Measurements from ENCODE around the gene CSNK1A1. TPM values are rescaled to one million over a fixed set of nuclear protein-coding genes. Genes with fewer than 3 reads are reported as not detected.
A peak's percentile ranks its signal among the peaks of the same experiment; 100 is the strongest.

Gene CSNK1A1
- polyA plus RNA-seq, 4 donors, result 161 to 206 (median 183) TPM

GRCh38 chr5:149575131-149575530, 23.9 kb upstream of the CSNK1A1 start:
- DNase-seq (ENCODE audit: low read depth in 4 of 4, low spot score in 3 of 4), result no peak

- no peak for DNase-seq (ENCODE audit: low read depth in 4 of 4, low spot score in 3 of 4)
Measured at GRCh38 chr5:149572576-149573231, 21.5 kb upstream of the CSNK1A1 start.

DNA sequence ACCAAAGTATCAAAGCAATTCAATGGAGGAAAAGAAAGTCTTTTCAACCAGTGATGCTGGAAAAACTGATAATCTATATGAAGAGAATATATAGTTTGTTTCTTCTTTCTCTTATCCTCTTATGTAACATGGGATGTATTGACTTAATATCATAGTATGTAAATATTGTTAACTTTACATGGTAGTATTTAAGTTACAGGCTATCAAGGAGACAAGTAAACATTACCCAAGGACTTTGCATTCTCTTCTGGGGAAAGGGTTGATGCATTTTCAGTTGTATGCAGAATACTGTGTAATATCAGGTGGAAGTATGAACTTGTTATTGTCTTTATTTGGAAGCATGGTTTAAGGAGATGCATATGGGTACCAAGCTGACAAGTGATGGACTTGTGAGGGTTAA, 20.9 kb upstream of the CSNK1A1 start:
- DNase-seq (ENCODE audit: low read depth in 4 of 4, low spot score in 3 of 4), result no peak

DNA sequence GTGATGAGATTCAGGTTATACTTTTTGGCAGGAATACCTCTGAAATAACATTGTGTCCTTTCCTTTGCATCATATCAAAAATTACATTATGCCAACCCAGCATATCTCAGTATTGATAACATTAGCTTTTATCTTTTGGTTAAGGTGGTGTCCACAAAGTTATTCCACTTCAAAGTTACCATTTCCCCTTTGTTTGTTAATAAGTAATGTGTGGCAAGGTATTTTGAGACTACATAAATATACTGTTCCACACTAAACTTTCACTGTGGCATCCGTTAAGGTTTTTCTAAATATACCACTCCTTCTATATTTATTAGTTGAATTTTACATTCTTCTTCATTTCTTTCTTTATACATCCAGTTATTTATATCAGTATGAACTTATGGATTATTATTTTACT, 16.0 kb upstream of the CSNK1A1 start:
- no peak for DNase-seq (ENCODE audit: low read depth in 4 of 4, low spot score in 3 of 4)

DNA sequence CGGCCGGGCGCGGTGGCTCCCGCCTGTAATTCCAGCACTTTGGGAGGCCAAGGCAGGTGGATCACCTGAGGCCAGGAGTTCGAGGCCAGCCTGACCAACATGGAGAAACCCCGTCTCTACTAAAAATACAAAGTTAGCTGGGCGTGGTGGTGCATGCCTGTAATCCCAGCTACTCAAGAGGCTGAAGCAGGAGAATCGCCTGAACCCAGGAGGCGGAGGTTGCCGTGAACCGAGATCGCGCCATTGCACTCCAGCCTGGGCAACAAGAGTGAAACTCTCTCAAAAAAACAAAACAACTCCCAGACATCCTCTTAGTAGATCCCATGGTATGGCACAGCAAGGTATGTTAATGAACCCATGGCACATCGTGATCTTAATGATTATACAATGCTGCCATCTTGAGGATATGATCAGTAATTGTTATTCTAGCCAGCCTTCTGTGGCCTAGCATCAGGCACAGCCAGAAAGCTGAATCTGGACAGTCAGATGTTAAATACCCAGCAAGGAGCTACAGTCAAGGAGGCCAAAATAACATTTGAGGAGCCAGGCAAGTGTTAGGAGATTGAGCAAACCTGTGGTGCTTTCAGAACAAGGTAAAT, 13.4 kb upstream of the CSNK1A1 start:
- DNase-seq (ENCODE audit: low read depth in 4 of 4, low spot score in 3 of 4), result peak in 1 of 4 donors; percentile 51

DNA sequence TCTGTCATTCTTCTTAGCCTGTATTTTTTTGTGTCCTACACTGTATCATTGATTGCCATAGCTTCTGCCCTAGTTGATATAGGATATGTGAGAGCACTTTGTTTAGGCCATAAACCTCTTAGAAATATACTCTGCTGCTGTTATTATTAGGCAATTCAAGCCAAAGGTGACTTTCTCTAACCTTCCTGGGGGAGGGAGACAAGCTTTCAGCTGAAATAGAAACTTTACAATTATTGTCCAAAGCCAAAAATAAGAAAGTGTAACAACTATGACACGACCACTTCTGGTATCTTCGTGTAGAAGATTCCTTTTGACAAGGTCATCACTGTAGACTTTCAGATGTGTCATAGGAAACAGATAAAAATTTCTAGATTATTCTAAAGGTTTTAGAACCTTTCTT, 12.2 kb upstream of the CSNK1A1 start:
- DNase-seq (ENCODE audit: low read depth in 4 of 4, low spot score in 3 of 4), result no peak

GRCh38 chr5:149561848-149562247, 10.6 kb upstream of the CSNK1A1 start:
- no peak for DNase-seq (ENCODE audit: low read depth in 4 of 4, low spot score in 3 of 4)

- DNase-seq (ENCODE audit: low read depth in 4 of 4, low spot score in 3 of 4), result no peak
Measured at GRCh38 chr5:149559706-149560105, 8.5 kb upstream of the CSNK1A1 start.

- DNase-seq (ENCODE audit: low read depth in 4 of 4, low spot score in 3 of 4), result no peak
Measured at GRCh38 chr5:149552553-149553160, 1.4 kb upstream of the CSNK1A1 start.

- DNase-seq (ENCODE audit: low read depth in 4 of 4, low spot score in 3 of 4), result no peak
Measured at GRCh38 chr5:149552038-149552494, 827 bp upstream of the CSNK1A1 start.

DNA sequence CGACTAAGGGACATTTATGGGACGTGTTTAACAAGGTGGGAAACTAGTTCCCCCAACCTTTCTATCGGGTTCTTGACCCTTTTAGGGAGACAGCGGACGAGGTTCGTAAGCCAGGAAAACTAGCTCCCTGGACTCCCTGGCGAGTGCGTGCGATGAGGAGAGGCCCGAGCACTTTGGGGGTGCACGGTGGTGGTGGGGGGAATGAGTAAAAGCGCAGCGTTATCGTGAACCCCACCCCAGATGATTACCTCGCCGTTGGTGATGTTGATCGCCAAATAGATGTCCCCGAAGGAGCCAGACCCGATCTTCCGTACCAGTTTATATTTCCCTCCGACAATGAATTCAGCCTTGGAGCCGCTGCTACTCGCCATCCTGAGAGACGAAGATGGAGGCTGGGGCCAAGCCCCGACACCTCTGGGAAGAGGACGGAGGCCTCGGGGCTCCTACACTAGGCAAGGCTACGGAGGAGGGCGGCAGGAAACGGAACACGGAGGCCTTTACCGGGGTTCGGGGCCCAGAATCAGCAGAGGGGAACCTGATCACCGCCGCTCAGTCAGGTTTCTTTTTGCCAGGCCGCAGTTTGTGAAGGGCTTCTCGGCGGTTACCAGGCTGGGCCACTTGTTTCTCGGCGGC, 529 bp downstream of the CSNK1A1 start:
- no peak for DNase-seq (ENCODE audit: low read depth in 4 of 4, low spot score in 3 of 4)

DNA sequence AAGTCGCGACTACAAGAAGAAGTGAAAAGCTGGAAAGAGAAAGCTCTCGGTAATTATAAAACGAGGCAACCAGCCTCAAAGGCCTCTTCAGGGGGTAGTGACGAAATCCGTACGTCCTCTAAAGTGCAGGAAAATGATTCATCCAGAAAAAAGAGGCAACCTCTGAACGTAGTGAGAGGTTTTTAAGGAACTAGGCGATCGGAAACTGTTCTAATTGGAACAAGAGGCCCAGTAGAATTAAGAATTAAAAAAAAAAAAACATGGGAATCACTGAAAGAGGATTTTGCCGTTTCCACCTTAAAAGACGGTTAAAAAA, 1.0 kb downstream of the CSNK1A1 start:
- no peak for DNase-seq (ENCODE audit: low read depth in 4 of 4, low spot score in 3 of 4)

DNA sequence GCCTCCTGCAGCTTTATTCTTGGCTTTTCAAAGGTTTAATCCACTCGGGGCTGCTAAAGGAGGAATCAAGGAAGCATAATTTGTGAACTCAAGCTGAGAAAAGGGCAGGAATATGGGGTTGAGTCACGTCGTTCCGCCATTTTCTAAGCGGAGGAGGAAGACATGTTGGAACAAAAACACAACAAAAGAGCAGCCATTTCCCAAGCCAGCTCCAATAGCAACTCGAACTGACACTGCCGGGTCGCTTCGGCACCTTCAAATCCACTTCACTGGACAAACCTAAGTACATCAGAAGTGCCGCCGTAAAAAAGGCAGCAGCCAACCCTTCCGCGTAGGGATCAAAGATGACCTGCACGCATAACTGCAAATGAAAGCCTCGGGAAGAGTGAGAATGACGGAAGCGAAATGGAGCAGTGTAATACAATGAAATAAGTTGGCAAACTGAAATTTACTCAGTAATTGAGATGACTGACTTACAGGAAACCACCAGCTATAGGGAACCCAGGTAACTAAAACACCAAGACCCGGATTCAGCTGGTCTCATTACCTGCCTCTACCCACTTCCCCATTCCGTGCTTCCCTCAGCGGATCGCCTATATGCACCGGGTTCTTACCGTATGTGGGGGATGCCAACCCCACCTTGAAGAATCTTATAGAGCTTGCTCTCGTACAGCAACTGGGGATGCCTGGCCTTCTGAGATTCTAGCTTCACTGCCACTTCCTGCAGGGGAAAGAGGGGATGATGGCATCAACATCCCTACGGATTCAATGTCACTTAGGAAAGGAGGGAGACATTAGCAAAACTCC, 1.6 kb downstream of the CSNK1A1 start:
- no peak for DNase-seq (ENCODE audit: low read depth in 4 of 4, low spot score in 3 of 4)

DNA sequence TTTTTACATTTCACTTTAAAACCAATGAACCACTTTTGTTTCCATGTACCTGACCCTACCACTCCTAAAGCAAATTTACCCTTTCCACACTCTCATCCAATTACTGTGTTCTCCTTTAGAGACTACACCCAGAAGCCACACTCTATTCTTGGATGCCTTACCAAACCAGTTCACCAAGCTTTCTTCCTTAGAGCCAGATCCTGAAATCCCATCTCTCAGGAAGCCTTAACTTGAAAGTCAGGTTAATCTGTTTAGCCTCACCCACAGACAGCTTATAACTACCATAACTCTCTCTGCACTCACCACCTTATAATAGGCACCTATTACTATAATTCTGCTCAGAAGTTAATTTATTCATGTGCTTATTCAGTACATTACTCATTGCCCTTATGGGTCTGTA, 4.3 kb downstream of the CSNK1A1 start:
- DNase-seq (ENCODE audit: low read depth in 4 of 4, low spot score in 3 of 4), result no peak

DNA sequence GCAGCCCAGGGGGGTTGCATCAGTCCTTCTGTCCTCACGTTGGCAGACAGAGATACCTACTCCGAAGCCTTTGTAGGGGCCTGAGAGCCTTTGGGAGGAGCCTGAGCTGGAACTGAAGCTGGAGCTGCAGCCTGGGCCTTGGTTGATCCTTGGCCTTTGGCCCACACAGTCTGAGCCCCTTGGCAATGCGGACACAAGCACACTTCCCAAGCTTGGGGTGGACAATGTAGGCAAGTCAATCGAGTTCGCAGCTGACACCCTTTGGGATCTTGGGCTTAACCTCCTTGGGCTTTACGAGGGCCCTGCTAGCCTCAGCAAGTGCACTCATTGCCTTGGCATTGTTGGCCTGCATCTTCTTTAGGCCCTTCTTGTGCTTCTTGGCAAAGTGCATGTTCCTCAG, 5.9 kb downstream of the CSNK1A1 start:
- DNase-seq (ENCODE audit: low read depth in 4 of 4, low spot score in 3 of 4), result no peak

GRCh38 chr5:149544028-149544420, 7.2 kb downstream of the CSNK1A1 start:
- DNase-seq (ENCODE audit: low read depth in 4 of 4, low spot score in 3 of 4), result no peak

GRCh38 chr5:149543361-149544027, 7.7 kb downstream of the CSNK1A1 start:
- DNase-seq (ENCODE audit: low read depth in 4 of 4, low spot score in 3 of 4), result no peak

GRCh38 chr5:149541893-149542292, 9.3 kb downstream of the CSNK1A1 start:
- DNase-seq (ENCODE audit: low read depth in 4 of 4, low spot score in 3 of 4), result no peak

GRCh38 chr5:149540089-149540488, 11.2 kb downstream of the CSNK1A1 start:
- no peak for DNase-seq (ENCODE audit: low read depth in 4 of 4, low spot score in 3 of 4)

GRCh38 chr5:149537374-149537975, 13.8 kb downstream of the CSNK1A1 start:
- DNase-seq (ENCODE audit: low read depth in 4 of 4, low spot score in 3 of 4), result no peak

Data from left renal pelvis (tissue), 4 donors.